Measurements from ENCODE around the gene MLLT3. TPM values are rescaled to one million over a fixed set of nuclear protein-coding genes. Genes with fewer than 3 reads are reported as not detected.

The MLLT3 gene
- total RNA-seq, 4 donors from 2014 or later: 9.4 to 38.2 (median 30.2) TPM

DNA sequence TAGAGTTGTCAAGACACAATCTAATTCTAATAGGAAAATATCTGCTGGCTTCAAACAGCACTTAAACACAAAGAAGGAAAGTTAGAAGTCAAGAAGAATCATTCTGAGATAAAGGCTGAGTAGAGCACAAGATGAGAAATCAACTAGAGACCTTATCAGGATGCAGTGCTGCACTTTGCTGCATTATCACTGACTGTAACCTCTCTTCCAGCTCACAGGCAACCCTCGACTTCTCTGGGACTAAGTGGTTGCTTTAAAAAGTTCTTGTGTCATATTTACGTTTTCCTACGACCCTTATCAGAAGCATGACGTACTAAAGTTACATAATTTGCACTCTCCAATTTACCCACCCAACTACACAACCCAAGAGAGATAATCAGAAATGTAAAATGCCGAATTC, 176.1 kb downstream of the MLLT3 start:
- Histone ChIP-seq H3K27me3 (no peaks in the 10 kb centered on the region), H3K9me3 (no peaks in the 10 kb centered on the region), H3K4me1 (peaks cover 12 to 23% (median 13%) of the 10 kb centered on the region in 4 donors), H3K27ac (no peak overlapping the region), H3K36me3 (no peaks in the 10 kb centered on the region), H3K4me3 (no peak overlapping the region)
- no peak for DNase-seq
- WGBS, 2 donors (ENCODE audit: low coverage in 1 of 2): 89 to 93% methylated on average over 4 to 5 of the region's 5 CpGs
- in situ Hi-C loops (cut with MboI; ENCODE audit: low pct_ligation_motif_present in 1 of 4, low pct_unique_long_range_greater_than_20kb in 1 of 4, low sequenced_read_pairs in 3 of 4): no loop called here
- TF ChIP-seq, protein P1, sequence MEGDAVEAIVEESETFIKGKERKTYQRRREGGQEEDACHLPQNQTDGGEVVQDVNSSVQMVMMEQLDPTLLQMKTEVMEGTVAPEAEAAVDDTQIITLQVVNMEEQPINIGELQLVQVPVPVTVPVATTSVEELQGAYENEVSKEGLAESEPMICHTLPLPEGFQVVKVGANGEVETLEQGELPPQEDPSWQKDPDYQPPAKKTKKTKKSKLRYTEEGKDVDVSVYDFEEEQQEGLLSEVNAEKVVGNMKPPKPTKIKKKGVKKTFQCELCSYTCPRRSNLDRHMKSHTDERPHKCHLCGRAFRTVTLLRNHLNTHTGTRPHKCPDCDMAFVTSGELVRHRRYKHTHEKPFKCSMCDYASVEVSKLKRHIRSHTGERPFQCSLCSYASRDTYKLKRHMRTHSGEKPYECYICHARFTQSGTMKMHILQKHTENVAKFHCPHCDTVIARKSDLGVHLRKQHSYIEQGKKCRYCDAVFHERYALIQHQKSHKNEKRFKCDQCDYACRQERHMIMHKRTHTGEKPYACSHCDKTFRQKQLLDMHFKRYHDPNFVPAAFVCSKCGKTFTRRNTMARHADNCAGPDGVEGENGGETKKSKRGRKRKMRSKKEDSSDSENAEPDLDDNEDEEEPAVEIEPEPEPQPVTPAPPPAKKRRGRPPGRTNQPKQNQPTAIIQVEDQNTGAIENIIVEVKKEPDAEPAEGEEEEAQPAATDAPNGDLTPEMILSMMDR (IDR thresholded peaks at IDR 0.05): no peak
- TF ChIP-seq POLR2AphosphoS5 (IDR thresholded peaks at IDR 0.05) (no peak), EP300 (IDR thresholded peaks at IDR 0.05; ENCODE audit: low read depth) (no peak), POLR2A (IDR thresholded peaks at IDR 0.05) (no peak)
- intact Hi-C loops (cut with DNase I; ENCODE audit: low total_unique reads): no loop called here

DNA sequence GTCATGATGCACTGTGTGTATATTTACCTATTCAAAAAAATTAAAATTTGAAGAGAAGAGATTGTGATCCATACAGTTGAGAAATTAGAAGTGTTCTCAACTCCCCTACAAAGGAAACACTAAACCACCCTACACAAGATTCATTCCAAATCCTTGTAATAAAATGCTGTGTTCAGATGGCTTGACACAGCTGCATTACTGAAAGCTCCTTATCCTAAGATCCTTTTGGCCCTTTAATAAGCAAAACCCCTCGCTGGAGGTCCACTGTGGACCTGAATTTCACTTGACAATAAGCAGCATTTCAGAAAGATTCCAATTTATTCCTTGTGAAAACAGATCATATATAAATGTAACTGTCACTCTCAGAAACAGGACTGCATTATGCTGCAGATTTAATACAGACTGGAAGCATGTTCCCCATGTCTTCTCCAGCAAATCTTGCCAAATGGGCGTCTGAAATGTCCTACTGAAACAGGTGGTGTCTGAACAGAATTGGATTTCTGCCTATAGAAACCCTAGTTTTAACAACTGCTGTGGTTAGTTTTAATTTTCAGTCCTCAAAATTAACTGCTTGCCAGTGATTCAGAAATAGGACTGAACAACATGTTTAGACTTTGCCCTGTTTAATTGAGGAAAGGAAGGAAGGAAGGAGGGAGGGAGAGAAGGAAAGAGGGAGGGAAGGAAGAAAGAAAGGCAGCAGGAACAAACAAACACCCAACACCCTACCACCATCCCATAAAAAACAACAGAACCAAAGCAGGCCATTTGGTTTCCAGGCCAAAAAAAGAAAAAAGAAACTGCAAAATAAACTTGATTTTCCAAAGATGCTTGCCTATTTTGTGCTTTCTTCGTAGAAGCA, 179.6 kb downstream of the MLLT3 start:
- 47 to 64% methylated on average over 3 of the region's 3 CpGs for WGBS, 2 donors (ENCODE audit: low coverage in 1 of 2)
- TF ChIP-seq POLR2A (IDR thresholded peaks at IDR 0.05) (no peak), EP300 (IDR thresholded peaks at IDR 0.05; ENCODE audit: low read depth) (no peak), POLR2AphosphoS5 (IDR thresholded peaks at IDR 0.05) (no peak)
- TF ChIP-seq, protein P1 (IDR thresholded peaks at IDR 0.05): no peak
- Histone ChIP-seq H3K36me3 (no peaks in the 10 kb centered on the region), H3K27me3 (no peaks in the 10 kb centered on the region), H3K4me3 (no peak overlapping the region), H3K4me1 (peaks cover 12 to 29% (median 13%) of the 10 kb centered on the region in 4 donors), H3K9me3 (no peaks in the 10 kb centered on the region), H3K27ac (peak overlapping the region in 2 of 4 donors; percentile 8 to 18)
- no peak for DNase-seq
- intact Hi-C loops (cut with DNase I; ENCODE audit: low total_unique reads) (no loop called here), in situ Hi-C loops (cut with MboI; ENCODE audit: low pct_ligation_motif_present in 1 of 4, low pct_unique_long_range_greater_than_20kb in 1 of 4, low sequenced_read_pairs in 3 of 4) (no loop called here)

DNA sequence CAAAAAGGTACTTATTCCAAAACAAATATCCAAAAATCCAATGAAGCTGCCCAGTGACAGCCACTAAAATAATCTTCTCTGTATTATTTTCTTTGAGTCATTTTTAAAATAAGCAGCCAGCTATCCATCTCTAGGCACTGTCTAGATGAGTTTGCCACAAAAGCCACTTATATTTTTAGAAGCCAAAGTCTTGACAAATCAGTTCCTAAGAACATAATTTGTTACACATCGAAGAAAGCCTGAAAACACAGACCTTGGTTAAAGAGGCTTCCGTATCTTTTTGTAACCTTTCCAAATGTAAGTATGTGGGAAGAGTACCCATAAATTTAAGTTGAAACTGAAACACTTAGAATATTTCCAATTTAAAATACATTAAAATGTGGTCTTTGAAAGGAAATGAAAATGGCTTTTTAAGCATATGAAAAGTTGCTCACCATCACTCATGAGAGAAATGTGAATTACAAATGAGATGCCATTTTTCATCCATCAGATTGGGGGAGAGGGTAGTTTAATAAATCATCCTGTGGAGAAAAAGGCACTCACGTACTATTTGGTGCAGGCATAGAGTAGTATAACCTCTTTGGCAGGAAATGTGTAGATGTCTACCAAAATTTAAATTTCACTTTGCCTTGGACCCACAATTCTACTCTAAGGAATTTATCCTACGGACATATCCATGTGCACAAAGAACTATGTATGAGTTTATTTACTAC, 180.4 kb downstream of the MLLT3 start:
- H3K4me1 ChIP-seq: peaks cover 12 to 29% (median 15%) of the 10 kb centered on the region in 4 donors
- TF ChIP-seq, protein P1 (IDR thresholded peaks at IDR 0.05): no peak
- TF ChIP-seq POLR2A (IDR thresholded peaks at IDR 0.05) (no peak), POLR2AphosphoS5 (IDR thresholded peaks at IDR 0.05) (no peak), EP300 (IDR thresholded peaks at IDR 0.05; ENCODE audit: low read depth) (no peak)
- H3K4me3 ChIP-seq: no peak overlapping the region
- H3K9me3 ChIP-seq: no peaks in the 10 kb centered on the region
- H3K27me3 ChIP-seq: no peaks in the 10 kb centered on the region
- H3K27ac ChIP-seq: no peak overlapping the region
- intact Hi-C loops (cut with DNase I; ENCODE audit: low total_unique reads): no loop called here
- no peaks in the 10 kb centered on the region for H3K36me3 ChIP-seq
- in situ Hi-C loops (cut with MboI; ENCODE audit: low pct_ligation_motif_present in 1 of 4, low pct_unique_long_range_greater_than_20kb in 1 of 4, low sequenced_read_pairs in 3 of 4): no loop called here
- no peak for DNase-seq
- WGBS, 2 donors (ENCODE audit: low coverage in 1 of 2): 74 to 81% methylated on average over 4 of the region's 4 CpGs

DNA sequence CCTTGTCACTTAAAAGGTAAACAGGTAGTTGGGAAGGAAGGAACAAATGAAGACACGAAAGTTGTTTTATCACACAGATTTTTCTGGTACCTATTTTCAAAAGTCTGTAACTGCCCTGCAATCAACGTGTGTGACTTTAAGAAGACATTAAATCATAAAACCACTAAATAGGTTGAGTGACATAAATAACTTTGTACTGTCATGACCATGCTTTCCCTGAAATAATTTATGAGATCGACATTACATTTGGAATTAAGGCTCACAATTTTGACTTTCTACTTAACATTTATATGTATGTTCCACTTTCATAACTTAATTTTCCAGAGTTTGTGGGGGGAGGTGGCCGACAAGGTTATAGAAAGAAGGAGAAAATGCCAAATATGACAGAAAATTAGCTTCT, 181.1 kb downstream of the MLLT3 start:
- Histone ChIP-seq H3K36me3 (no peaks in the 10 kb centered on the region), H3K9me3 (no peaks in the 10 kb centered on the region), H3K27me3 (no peaks in the 10 kb centered on the region), H3K4me3 (no peak overlapping the region), H3K27ac (no peak overlapping the region), H3K4me1 (peaks cover 12 to 29% (median 15%) of the 10 kb centered on the region in 4 donors)
- in situ Hi-C loops (cut with MboI; ENCODE audit: low pct_ligation_motif_present in 1 of 4, low pct_unique_long_range_greater_than_20kb in 1 of 4, low sequenced_read_pairs in 3 of 4) (no loop called here), intact Hi-C loops (cut with DNase I; ENCODE audit: low total_unique reads) (no loop called here)
- no peak for DNase-seq
- TF ChIP-seq, protein P1 (IDR thresholded peaks at IDR 0.05): no peak
- TF ChIP-seq EP300 (IDR thresholded peaks at IDR 0.05; ENCODE audit: low read depth) (no peak), POLR2A (IDR thresholded peaks at IDR 0.05) (no peak), POLR2AphosphoS5 (IDR thresholded peaks at IDR 0.05) (no peak)
- 46 to 74% methylated on average over 4 of the region's 4 CpGs for WGBS, 2 donors (ENCODE audit: low coverage in 1 of 2)
